SK-N-SH (cell line): ENCODE measurements around the gene KNG1. TPM values are rescaled to one million over a fixed set of nuclear protein-coding genes. Genes with fewer than 3 reads are reported as not detected.

Experiments
- CTCF ChIA-PET: fragments of 300-600, 350-600 bp; formaldehyde crosslinking; extraction: SDS; loops from one replicate; lab custom pipeline; 2021; lab: Yijun Ruan, JAX
- POLR2A ChIA-PET: fragments of 350-600 bp; sonication (Branson Sonifier 250); formaldehyde crosslinking; extraction: SDS; loops from one replicate; lab custom pipeline; 2020; ENCODE audit warnings: antibody characterized with exemption, inconsistent platforms; lab: Yijun Ruan, JAX
- DNase-seq: peaks from one replicate; pipeline ENCODE4 v3.0.0; 2012
- H2AFZ ChIP-seq: fragments of 200-600 bp; sonication (generic); 2 replicates; pipeline ENCODE4 v1.8.1; 2016; ENCODE audit warnings: antibody characterized with exemption, mild to moderate bottlenecking, low read depth
- H3F3A ChIP-seq: fragments of 200-600 bp; sonication (generic); replicated peaks from 2 replicates; pipeline ENCODE3; 2016; ENCODE audit warnings: antibody characterized with exemption, mild to moderate bottlenecking; ENCODE audit not compliant: insufficient read depth
- H3K27ac ChIP-seq, 2 experiments: fragments of 200-500 bp in 1 of 2; fragments of 200-600 bp in 1 of 2; sonication (Bioruptor generic) in 1 of 2; sonication (generic), shearing (Covaris generic) in 1 of 2; 2 replicates each; pipeline versions ENCODE4 v1.5.1 to v1.6.1; 2014 to 2016; ENCODE audit warnings: low read depth in 2 of 2, inconsistent platforms in 1 of 2, low read length in 1 of 2, mild to moderate bottlenecking in 1 of 2, mixed read lengths in 1 of 2
- H3K27me3 ChIP-seq: fragments of 200-600 bp; sonication (generic), shearing (Covaris generic); 2 replicates; pipeline ENCODE4 v1.6.1; 2016; ENCODE audit warnings: mixed run types; ENCODE audit not compliant: insufficient read depth
- H3K36me3 ChIP-seq, 2 experiments: fragments of 200-500 bp in 1 of 2; fragments of 200-600 bp in 1 of 2; sonication (Bioruptor generic) in 1 of 2; sonication (generic) in 1 of 2; replicated peaks in 1 of 2; 2 replicates each; pipeline versions ENCODE3 to v1.5.1; 2014 to 2016; ENCODE audit warnings: low read length in 1 of 2, mild to moderate bottlenecking in 1 of 2; ENCODE audit not compliant: insufficient read depth in 2 of 2, control insufficient read depth in 1 of 2
- H3K4me1 ChIP-seq, 2 experiments: fragments of 200-500 bp in 1 of 2; fragments of 200-600 bp in 1 of 2; sonication (Bioruptor generic) in 1 of 2; sonication (generic), shearing (Covaris generic) in 1 of 2; 2 replicates each; pipeline versions ENCODE4 v1.5.1 to v1.6.1; 2014 to 2016; ENCODE audit warnings: low read depth in 1 of 2, low read length in 1 of 2, mixed run types in 1 of 2; ENCODE audit not compliant: insufficient read depth in 2 of 2, control insufficient read depth in 1 of 2
- H3K4me2 ChIP-seq: fragments of 200-600 bp; sonication (generic), shearing (Covaris generic); 2 replicates; pipeline ENCODE4 v1.6.1; 2017; ENCODE audit warnings: mixed run types
- H3K4me3 ChIP-seq, 2 experiments: fragments of 200-500 bp in 1 of 2; fragments of 200-600 bp in 1 of 2; sonication (Bioruptor generic) in 1 of 2; sonication (generic), shearing (Covaris generic) in 1 of 2; 2 replicates each; pipeline versions ENCODE4 v1.5.1 to v1.8.1; 2014 to 2016; ENCODE audit warnings: low read depth in 2 of 2, inconsistent platforms in 1 of 2, low read length in 1 of 2, mild to moderate bottlenecking in 1 of 2, mixed read lengths in 1 of 2, moderate library complexity in 1 of 2
- H3K79me2 ChIP-seq: fragments of 200-600 bp; sonication (generic); 2 replicates; pipeline ENCODE4 v1.8.1; 2017; ENCODE audit warnings: mild to moderate bottlenecking; ENCODE audit not compliant: insufficient read depth
- H3K9ac ChIP-seq: fragments of 200-600 bp; sonication (generic); 2 replicates; pipeline ENCODE4 v1.6.1; 2017; ENCODE audit warnings: mixed run types
- H3K9me2 ChIP-seq: fragments of 200-600 bp; sonication (generic); 2 replicates; pipeline ENCODE4 v1.6.1; 2017; ENCODE audit warnings: mixed run types
- H3K9me3 ChIP-seq: fragments of 200-600 bp; sonication (generic); 2 replicates; pipeline ENCODE4 v1.6.1; 2017; ENCODE audit warnings: mixed run types, mild to moderate bottlenecking, moderate library complexity
- H4K20me1 ChIP-seq: fragments of 200-600 bp; sonication (generic); 2 replicates; pipeline ENCODE4 v1.6.1; 2017; ENCODE audit warnings: mild to moderate bottlenecking, mixed run types; ENCODE audit not compliant: insufficient read depth
- CHD2 ChIP-seq: fragments of 150-350 bp; IDR thresholded peaks from 2 replicates; pipeline ENCODE4 v1.6.1; 2018; ENCODE audit warnings: low read length; ENCODE audit not compliant: partially characterized antibody
- EP300 ChIP-seq, 2 experiments: IDR thresholded peaks; 2 replicates each; pipeline versions ENCODE4 v1.4.0 to v1.6.1; 2012; ENCODE audit warnings: borderline replicate concordance in 1 of 2, low read depth in 1 of 2, low read length in 1 of 2
- FOSL2 ChIP-seq: IDR thresholded peaks from 2 replicates; pipeline ENCODE4 v1.4.0; 2012; ENCODE audit warnings: low read depth, mild to moderate bottlenecking, moderate library complexity, borderline replicate concordance
- FOXJ3 ChIP-seq: sonication (generic); formaldehyde crosslinking; IDR thresholded peaks from 2 replicates; pipeline ENCODE4 v1.5.1; 2020; ENCODE audit warnings: mild to moderate bottlenecking, missing genetic modification reagents
- FOXM1 ChIP-seq: IDR thresholded peaks from 2 replicates; pipeline ENCODE4 v1.4.0; 2012; ENCODE audit warnings: low read depth, mild to moderate bottlenecking
- GABPA ChIP-seq: IDR thresholded peaks from 2 replicates; pipeline ENCODE4 v1.4.0; 2012; ENCODE audit warnings: low read depth, mild to moderate bottlenecking
- GATA2 ChIP-seq: sonication (generic); formaldehyde crosslinking; IDR thresholded peaks from 2 replicates; pipeline ENCODE4 v1.5.0; 2020; ENCODE audit warnings: mild to moderate bottlenecking, missing genetic modification reagents
- JUND ChIP-seq: IDR thresholded peaks from 2 replicates; pipeline ENCODE4 v1.4.0; 2012
- MEF2A ChIP-seq: IDR thresholded peaks from 2 replicates; pipeline ENCODE4 v1.4.0; 2012; ENCODE audit warnings: low read depth, borderline replicate concordance
- NRF1 ChIP-seq: IDR thresholded peaks from 2 replicates; pipeline ENCODE4 v1.6.1; 2012; ENCODE audit warnings: low read depth, mild to moderate bottlenecking, low read length
- POLR2AphosphoS5 ChIP-seq: IDR thresholded peaks from 2 replicates; pipeline ENCODE4 v1.6.1; 2012; ENCODE audit warnings: low read depth, low read length
- RCOR1 ChIP-seq: fragments of 150-350 bp; IDR thresholded peaks from 2 replicates; pipeline ENCODE4 v1.6.1; 2017; ENCODE audit warnings: antibody characterized with exemption, low read length
- REST ChIP-seq: IDR thresholded peaks from 2 replicates; pipeline ENCODE4 v1.6.1; 2012; ENCODE audit warnings: mild to moderate bottlenecking, low read depth, low read length, moderate library complexity
- RFX5 ChIP-seq: IDR thresholded peaks from 2 replicates; pipeline ENCODE4 v1.6.1; 2012; ENCODE audit warnings: mild to moderate bottlenecking, improper control_type of control experiment, low read length
- RXRA ChIP-seq: IDR thresholded peaks from 2 replicates; pipeline ENCODE4 v1.4.0; 2012; ENCODE audit warnings: low read depth, mild to moderate bottlenecking, borderline replicate concordance
- TCF12 ChIP-seq: IDR thresholded peaks from 2 replicates; pipeline ENCODE4 v1.4.0; 2012
- USF2 ChIP-seq: fragments of 150-350 bp; IDR thresholded peaks from 2 replicates; pipeline ENCODE4 v1.6.1; 2017; ENCODE audit warnings: antibody characterized with exemption, low read length, low read depth, borderline replicate concordance
- YY1 ChIP-seq: IDR thresholded peaks from 2 replicates; pipeline ENCODE4 v1.4.0; 2012; ENCODE audit warnings: low read depth, mild to moderate bottlenecking
- ZBTB33 ChIP-seq: IDR thresholded peaks from 2 replicates; pipeline ENCODE4 v1.4.0; 2012; ENCODE audit warnings: low read depth, borderline replicate concordance
- WGBS: methylation state at CpG from one replicate; pipeline ENCODE4 v1.1.6; 2017; ENCODE audit warnings: low lambda C conversion rate; 5-methylcytosine and 5-hydroxymethylcytosine counted together
- polyA plus RNA-seq, 3 experiments: library from polyadenylated mRNA; depleted of rRNA; stranded (reverse); fragments of >200 nt; gene quantifications; 2 replicates each; pipeline ENCODE4 v1.2.3, GENCODE V29; 2012
- TF ChIP-seq, protein P1 (sequence below): IDR thresholded peaks from 2 replicates; pipeline ENCODE4; 2012

The KNG1 gene
- polyA plus RNA-seq, 1 of the 3 experiments (the other 2 are of a cell fraction) = not detected

DNA sequence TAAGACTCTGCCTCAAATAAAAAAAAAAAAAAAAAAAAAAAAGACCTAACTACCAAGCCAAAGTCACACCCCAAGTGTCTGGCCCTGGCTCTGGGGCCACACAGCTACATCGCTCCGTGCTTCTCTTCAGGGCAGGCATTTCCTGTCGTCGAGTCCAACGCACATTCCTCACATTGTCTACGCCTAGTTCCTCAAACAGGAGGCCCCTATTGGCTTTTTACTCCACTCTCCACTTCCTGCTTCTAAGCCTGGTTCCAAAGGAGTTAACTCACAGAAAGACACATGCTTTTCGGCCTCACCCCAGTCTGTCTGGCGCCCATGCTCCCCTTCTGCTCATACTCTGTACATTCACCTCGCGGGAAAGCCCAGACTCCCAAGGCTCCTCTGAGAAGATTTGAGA, 28.8 kb downstream of the KNG1 start:
- no peak overlapping the region for H3K4me3 ChIP-seq
- no peaks in the 10 kb centered on the region for H3K79me2 ChIP-seq
- H3K9me2 ChIP-seq = no peaks in the 10 kb centered on the region
- CTCF ChIA-PET = no interaction called here
- no peaks in the 10 kb centered on the region for H3K27me3 ChIP-seq
- no peak overlapping the region for H2AFZ ChIP-seq
- no peak overlapping the region for H3K9ac ChIP-seq
- no peaks in the 10 kb centered on the region for H3K4me1 ChIP-seq
- DNase-seq = no peak
- H3K4me2 ChIP-seq = no peak overlapping the region
- 55% methylated on average over 10 of the region's 10 CpGs for WGBS
- no peaks in the 10 kb centered on the region for H3K36me3 ChIP-seq
- H3F3A ChIP-seq = no peaks in the 10 kb centered on the region
- no peaks in the 10 kb centered on the region for H3K9me3 ChIP-seq
- no peaks in the 10 kb centered on the region for H4K20me1 ChIP-seq
- H3K27ac ChIP-seq = no peak overlapping the region
- POLR2A ChIA-PET = no interaction called here
- TF ChIP-seq CHD2 = no peak
- no peak for TF ChIP-seq REST
- no peak for TF ChIP-seq NRF1
- TF ChIP-seq GATA2 (CRISPR knock-in tag) = no peak
- TF ChIP-seq TCF12 = no peak
- TF ChIP-seq, protein P1, sequence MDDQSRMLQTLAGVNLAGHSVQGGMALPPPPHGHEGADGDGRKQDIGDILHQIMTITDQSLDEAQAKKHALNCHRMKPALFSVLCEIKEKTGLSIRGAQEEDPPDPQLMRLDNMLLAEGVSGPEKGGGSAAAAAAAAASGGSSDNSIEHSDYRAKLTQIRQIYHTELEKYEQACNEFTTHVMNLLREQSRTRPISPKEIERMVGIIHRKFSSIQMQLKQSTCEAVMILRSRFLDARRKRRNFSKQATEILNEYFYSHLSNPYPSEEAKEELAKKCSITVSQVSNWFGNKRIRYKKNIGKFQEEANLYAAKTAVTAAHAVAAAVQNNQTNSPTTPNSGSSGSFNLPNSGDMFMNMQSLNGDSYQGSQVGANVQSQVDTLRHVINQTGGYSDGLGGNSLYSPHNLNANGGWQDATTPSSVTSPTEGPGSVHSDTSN = no peak
- TF ChIP-seq POLR2AphosphoS5 = no peak
- no peak for TF ChIP-seq RFX5
- TF ChIP-seq ZBTB33 = no peak
- TF ChIP-seq GABPA = no peak
- TF ChIP-seq YY1 = no peak
- TF ChIP-seq USF2 = no peak
- TF ChIP-seq MEF2A = no peak
- TF ChIP-seq RCOR1 = no peak
- no peak for TF ChIP-seq FOXM1
- TF ChIP-seq FOSL2 = no peak
- no peak for TF ChIP-seq EP300 (IDR thresholded peaks at IDR 0.05; ENCODE audit: borderline replicate concordance in 1 of 2, low read depth in 1 of 2, low read length in 1 of 2)
- no peak for TF ChIP-seq FOXJ3
- TF ChIP-seq RXRA = no peak
- TF ChIP-seq JUND = no peak
